Sigmoid colon (tissue), 4 donors: ENCODE measurements around the gene LIPH.

Experiments
- POLR2A ChIP-seq, 2 donors: fragments of 450-650 bp; IDR thresholded peaks; one replicate each; pipeline ENCODE4 v1.6.1; 2016; ENCODE audit warnings: antibody characterized with exemption in 2 of 2, mild to moderate bottlenecking in 2 of 2, moderate library complexity in 2 of 2
- POLR2AphosphoS5 ChIP-seq, 4 donors: sonication (generic); formaldehyde crosslinking; IDR thresholded peaks; one replicate each; pipeline ENCODE4 v1.6.1; 2017; ENCODE audit warnings: antibody characterized with exemption in 4 of 4
- TF ChIP-seq, protein P1 (sequence below), 4 experiments: fragments of 450-650 bp in 3 of 4; fragments of 200-600 bp in 1 of 4; IDR thresholded peaks; one replicate each; pipeline ENCODE4 v1.5.1; 2016 to 2019; ENCODE audit warnings: antibody characterized with exemption in 4 of 4, mild to moderate bottlenecking in 3 of 4, moderate library complexity in 2 of 4

GRCh38 chr3:185549651-185550111 is 2.7 kb downstream of the LIPH start:
- TF ChIP-seq, protein P1, sequence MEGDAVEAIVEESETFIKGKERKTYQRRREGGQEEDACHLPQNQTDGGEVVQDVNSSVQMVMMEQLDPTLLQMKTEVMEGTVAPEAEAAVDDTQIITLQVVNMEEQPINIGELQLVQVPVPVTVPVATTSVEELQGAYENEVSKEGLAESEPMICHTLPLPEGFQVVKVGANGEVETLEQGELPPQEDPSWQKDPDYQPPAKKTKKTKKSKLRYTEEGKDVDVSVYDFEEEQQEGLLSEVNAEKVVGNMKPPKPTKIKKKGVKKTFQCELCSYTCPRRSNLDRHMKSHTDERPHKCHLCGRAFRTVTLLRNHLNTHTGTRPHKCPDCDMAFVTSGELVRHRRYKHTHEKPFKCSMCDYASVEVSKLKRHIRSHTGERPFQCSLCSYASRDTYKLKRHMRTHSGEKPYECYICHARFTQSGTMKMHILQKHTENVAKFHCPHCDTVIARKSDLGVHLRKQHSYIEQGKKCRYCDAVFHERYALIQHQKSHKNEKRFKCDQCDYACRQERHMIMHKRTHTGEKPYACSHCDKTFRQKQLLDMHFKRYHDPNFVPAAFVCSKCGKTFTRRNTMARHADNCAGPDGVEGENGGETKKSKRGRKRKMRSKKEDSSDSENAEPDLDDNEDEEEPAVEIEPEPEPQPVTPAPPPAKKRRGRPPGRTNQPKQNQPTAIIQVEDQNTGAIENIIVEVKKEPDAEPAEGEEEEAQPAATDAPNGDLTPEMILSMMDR (IDR thresholded peaks at IDR 0.05) = no peak
- TF ChIP-seq POLR2AphosphoS5 (IDR thresholded peaks at IDR 0.05) = no peak
- no peak for TF ChIP-seq POLR2A (IDR thresholded peaks at IDR 0.05)
